Immature natural killer cell (primary cell): ENCODE results near the gene DRD1. TPM values are rescaled to one million over a fixed set of nuclear protein-coding genes. Genes with fewer than 3 reads are reported as not detected.
"Not testable (repeated sequence)": the region's sequence is repeated elsewhere in the genome, so short reads cannot be mapped to it uniquely, and the experiment has no call there.

Experiments used
- DNase-seq, 3 donors: peaks; one replicate each; pipeline ENCODE4 v3.0.0; 2022; ENCODE audit warnings: mixed read lengths in 1 of 3
- H3K27ac Mint-ChIP-seq, 6 donors: one replicate each; pipeline ENCODE4 v1.8.0; 2020; ENCODE audit warnings: mixed read lengths in 6 of 6, mild to moderate bottlenecking in 5 of 6, inconsistent platforms in 4 of 6, moderate library complexity in 3 of 6
- H3K27me3 Mint-ChIP-seq, 3 donors: one replicate each; pipeline ENCODE4 v1.8.0; 2020 to 2021; ENCODE audit warnings: low read depth in 3 of 3, mild to moderate bottlenecking in 3 of 3, mixed read lengths in 3 of 3, moderate library complexity in 3 of 3, inconsistent platforms in 1 of 3
- H3K36me3 Mint-ChIP-seq, 3 donors: one replicate each; pipeline ENCODE4 v1.8.0; 2020; ENCODE audit warnings: mixed read lengths in 3 of 3, inconsistent platforms in 2 of 3, mild to moderate bottlenecking in 2 of 3
- H3K4me1 Mint-ChIP-seq, 2 donors: one replicate each; pipeline ENCODE4 v1.8.0; 2020; ENCODE audit warnings: inconsistent platforms in 2 of 2, mild to moderate bottlenecking in 2 of 2, mixed read lengths in 2 of 2, moderate library complexity in 1 of 2
- H3K4me3 Mint-ChIP-seq, 5 donors: one replicate each; pipeline ENCODE4 v1.8.0; 2020; ENCODE audit warnings: mild to moderate bottlenecking in 5 of 5, mixed read lengths in 5 of 5, inconsistent platforms in 3 of 5, moderate library complexity in 3 of 5
- H3K9me3 Mint-ChIP-seq, 6 donors: one replicate each; pipeline ENCODE4 v1.8.0; 2020; ENCODE audit warnings: mild to moderate bottlenecking in 6 of 6, mixed read lengths in 6 of 6, inconsistent platforms in 4 of 6, moderate library complexity in 3 of 6
- polyA plus RNA-seq, 3 donors: library from polyadenylated mRNA; unstranded; fragments of 300-500 nt; fragmentation: Illumina TruSeq; gene quantifications; one replicate each; pipeline ENCODE4 v1.2.3, GENCODE V29; 2021

The DRD1 gene
- polyA plus RNA-seq, 3 donors from 2014 or later: not detected

GRCh38 chr5:175436359-175436758 is 7.6 kb downstream of the DRD1 start:
- Mint-ChIP-seq H3K27ac (no peak overlapping the region), H3K27me3 (peaks cover under 1 to 4% (median 2%) of the 10 kb centered on the region in 3 donors), H3K4me1 (no peaks in the 10 kb centered on the region), H3K36me3 (no peaks in the 10 kb centered on the region), H3K4me3 (no peak overlapping the region), H3K9me3 (no peaks in the 10 kb centered on the region)
- DNase-seq: no peak

GRCh38 chr5:175434800-175435199 is 9.2 kb downstream of the DRD1 start:
- H3K4me1 Mint-ChIP-seq: no peaks in the 10 kb centered on the region
- H3K4me3 Mint-ChIP-seq: no peak overlapping the region
- no peaks in the 10 kb centered on the region for H3K9me3 Mint-ChIP-seq
- DNase-seq: no peak
- peaks cover 0 to 5% (median 4%) of the 10 kb centered on the region in 3 donors for H3K27me3 Mint-ChIP-seq
- H3K27ac Mint-ChIP-seq: no peak overlapping the region
- H3K36me3 Mint-ChIP-seq: no peaks in the 10 kb centered on the region

GRCh38 chr5:175427762-175428161 is 16.2 kb downstream of the DRD1 start:
- no peaks in the 10 kb centered on the region for H3K36me3 Mint-ChIP-seq
- no peak for DNase-seq
- no peak overlapping the region for H3K4me3 Mint-ChIP-seq
- no peaks in the 10 kb centered on the region for H3K9me3 Mint-ChIP-seq
- H3K4me1 Mint-ChIP-seq: no peaks in the 10 kb centered on the region
- no peak overlapping the region for H3K27ac Mint-ChIP-seq
- H3K27me3 Mint-ChIP-seq: peaks cover 3 to 5% (median 4%) of the 10 kb centered on the region in 3 donors

- not testable (repeated sequence) for H3K9me3 Mint-ChIP-seq, DNase-seq, H3K4me1 Mint-ChIP-seq, H3K4me3 Mint-ChIP-seq, H3K27ac Mint-ChIP-seq, H3K36me3 Mint-ChIP-seq
- peaks cover 3 to 10% (median 4%) of the 10 kb centered on the region in 3 donors for H3K27me3 Mint-ChIP-seq
Observed at GRCh38 chr5:175424594-175424993, 19.4 kb downstream of the DRD1 start.

- Mint-ChIP-seq H3K27ac (no peak overlapping the region), H3K36me3 (no peaks in the 10 kb centered on the region), H3K4me3 (no peak overlapping the region), H3K4me1 (no peaks in the 10 kb centered on the region), H3K27me3 (peaks cover 2 to 17% (median 6%) of the 10 kb centered on the region in 3 donors), H3K9me3 (no peaks in the 10 kb centered on the region)
- no peak for DNase-seq
Observed at GRCh38 chr5:175422058-175422457, 21.9 kb downstream of the DRD1 start.

GRCh38 chr5:175420383-175420782 is 23.6 kb downstream of the DRD1 start:
- no peak overlapping the region for H3K27ac Mint-ChIP-seq
- no peak for DNase-seq
- no peak overlapping the region for H3K4me3 Mint-ChIP-seq
- peaks cover 0 to 2% (median 0%) of the 10 kb centered on the region in 6 donors for H3K9me3 Mint-ChIP-seq
- no peaks in the 10 kb centered on the region for H3K36me3 Mint-ChIP-seq
- no peaks in the 10 kb centered on the region for H3K4me1 Mint-ChIP-seq
- peaks cover 2 to 17% (median 6%) of the 10 kb centered on the region in 3 donors for H3K27me3 Mint-ChIP-seq

- Mint-ChIP-seq H3K9me3 (peaks cover 0 to 2% (median 0%) of the 10 kb centered on the region in 6 donors), H3K4me3 (no peak overlapping the region), H3K27ac (no peak overlapping the region), H3K36me3 (no peaks in the 10 kb centered on the region), H3K4me1 (no peaks in the 10 kb centered on the region), H3K27me3 (peaks cover 3 to 22% (median 8%) of the 10 kb centered on the region in 3 donors)
- DNase-seq: no peak
Observed at GRCh38 chr5:175418251-175418650, 25.7 kb downstream of the DRD1 start.

- H3K36me3 Mint-ChIP-seq: no peaks in the 10 kb centered on the region
- H3K4me1 Mint-ChIP-seq: no peaks in the 10 kb centered on the region
- H3K27me3 Mint-ChIP-seq: peaks cover 3 to 24% (median 6%) of the 10 kb centered on the region in 3 donors
- no peak overlapping the region for H3K27ac Mint-ChIP-seq
- H3K9me3 Mint-ChIP-seq: peaks cover 0 to 2% (median 0%) of the 10 kb centered on the region in 6 donors
- no peak overlapping the region for H3K4me3 Mint-ChIP-seq
- DNase-seq: no peak
Observed at GRCh38 chr5:175417384-175417783, 26.6 kb downstream of the DRD1 start.

- Mint-ChIP-seq H3K27me3 (peaks cover 5 to 22% (median 6%) of the 10 kb centered on the region in 3 donors), H3K36me3 (no peaks in the 10 kb centered on the region), H3K4me3 (no peak overlapping the region), H3K4me1 (no peaks in the 10 kb centered on the region), H3K9me3 (peaks cover 0 to 2% (median 0%) of the 10 kb centered on the region in 6 donors), H3K27ac (no peak overlapping the region)
- no peak for DNase-seq
Observed at GRCh38 chr5:175415303-175415702, 28.7 kb downstream of the DRD1 start.

- no peak for DNase-seq
- Mint-ChIP-seq H3K36me3 (no peaks in the 10 kb centered on the region), H3K4me3 (no peak overlapping the region), H3K27me3 (peaks cover 4 to 12% (median 4%) of the 10 kb centered on the region in 3 donors), H3K27ac (no peak overlapping the region), H3K9me3 (peaks cover 0 to 3% (median under 1%) of the 10 kb centered on the region in 6 donors), H3K4me1 (no peaks in the 10 kb centered on the region)
Observed at GRCh38 chr5:175410926-175411325, 33.1 kb downstream of the DRD1 start.

- Mint-ChIP-seq H3K9me3 (peaks cover 0 to 5% (median 2%) of the 10 kb centered on the region in 6 donors), H3K4me1 (no peaks in the 10 kb centered on the region), H3K27ac (no peak overlapping the region), H3K4me3 (no peak overlapping the region), H3K27me3 (peaks cover 0 to 5% (median 0%) of the 10 kb centered on the region in 3 donors), H3K36me3 (no peaks in the 10 kb centered on the region)
- DNase-seq: no peak
Observed at GRCh38 chr5:175406300-175406699, 37.7 kb downstream of the DRD1 start.

GRCh38 chr5:175397590-175398297 is 46.2 kb downstream of the DRD1 start:
- H3K27ac Mint-ChIP-seq, H3K4me3 Mint-ChIP-seq, H3K27me3 Mint-ChIP-seq, DNase-seq, H3K36me3 Mint-ChIP-seq, H3K9me3 Mint-ChIP-seq, H3K4me1 Mint-ChIP-seq: not testable (repeated sequence)

- not testable (repeated sequence) for H3K36me3 Mint-ChIP-seq, H3K4me3 Mint-ChIP-seq, H3K9me3 Mint-ChIP-seq, DNase-seq, H3K4me1 Mint-ChIP-seq, H3K27ac Mint-ChIP-seq, H3K27me3 Mint-ChIP-seq
Observed at GRCh38 chr5:175395430-175395829, 48.6 kb downstream of the DRD1 start.

- H3K36me3 Mint-ChIP-seq: no peaks in the 10 kb centered on the region
- peaks cover 0 to 5% (median 0%) of the 10 kb centered on the region in 6 donors for H3K9me3 Mint-ChIP-seq
- no peak for DNase-seq
- H3K27me3 Mint-ChIP-seq: peaks cover 2 to 4% (median 2%) of the 10 kb centered on the region in 3 donors
- no peak overlapping the region for H3K4me3 Mint-ChIP-seq
- H3K27ac Mint-ChIP-seq: no peak overlapping the region
- H3K4me1 Mint-ChIP-seq: no peaks in the 10 kb centered on the region
Observed at GRCh38 chr5:175394601-175395000, 49.4 kb downstream of the DRD1 start.

- H3K36me3 Mint-ChIP-seq: no peaks in the 10 kb centered on the region
Observed at GRCh38 chr5:175393897-175394296, 50.1 kb downstream of the DRD1 start.

More at GRCh38 chr5:175393897-175394296, 50.1 kb downstream of the DRD1 start:
- no peak for DNase-seq
- Mint-ChIP-seq H3K4me3 (no peak overlapping the region), H3K4me1 (no peaks in the 10 kb centered on the region), H3K27me3 (peaks cover 3 to 6% (median 3%) of the 10 kb centered on the region in 3 donors), H3K27ac (no peak overlapping the region), H3K9me3 (peaks cover 0 to 5% (median 0%) of the 10 kb centered on the region in 6 donors)
